AG08396 (cell line): ENCODE data around the gene ZDHHC14.
"Not testable (repeated sequence)": the region's sequence is repeated elsewhere in the genome, so short reads cannot be mapped to it uniquely, and the experiment has no call there.

Source experiments
- DNase-seq: peaks from one replicate; pipeline ENCODE4 v3.0.0; 2012; ENCODE audit warnings: low spot score, mixed read lengths

The ZDHHC14 gene

GRCh38 chr6:157571950-157572349 is 191.0 kb downstream of the ZDHHC14 start:
- DNase-seq = no peak

GRCh38 chr6:157574851-157575424 is 193.9 kb downstream of the ZDHHC14 start:
- DNase-seq = no peak

GRCh38 chr6:157575436-157576145 is 194.6 kb downstream of the ZDHHC14 start:
- DNase-seq = no peak

GRCh38 chr6:157576991-157577390 is 196.0 kb downstream of the ZDHHC14 start:
- DNase-seq = not testable (repeated sequence)

- DNase-seq = not testable (repeated sequence)
Observed at GRCh38 chr6:157578527-157578926, 197.5 kb downstream of the ZDHHC14 start.

GRCh38 chr6:157579467-157580031 is 198.6 kb downstream of the ZDHHC14 start:
- DNase-seq = no peak

GRCh38 chr6:157584036-157584435 is 203.0 kb downstream of the ZDHHC14 start:
- DNase-seq = no peak

GRCh38 chr6:157585274-157586087 is 204.5 kb downstream of the ZDHHC14 start:
- DNase-seq = no peak

GRCh38 chr6:157586088-157586414 is 205.1 kb downstream of the ZDHHC14 start:
- DNase-seq = no peak

- DNase-seq = no peak
Observed at GRCh38 chr6:157586476-157587126, 205.6 kb downstream of the ZDHHC14 start.

GRCh38 chr6:157587127-157587926 is 206.3 kb downstream of the ZDHHC14 start:
- DNase-seq = no peak

GRCh38 chr6:157590654-157591053 is 209.7 kb downstream of the ZDHHC14 start:
- DNase-seq = not testable (repeated sequence)

GRCh38 chr6:157592541-157592940 is 211.6 kb downstream of the ZDHHC14 start:
- DNase-seq = no peak

GRCh38 chr6:157592980-157593379 is 212.0 kb downstream of the ZDHHC14 start:
- DNase-seq = no peak

- DNase-seq = no peak
Observed at GRCh38 chr6:157593596-157593995, 212.6 kb downstream of the ZDHHC14 start.

GRCh38 chr6:157594292-157594691 is 213.3 kb downstream of the ZDHHC14 start:
- DNase-seq = no peak

GRCh38 chr6:157595768-157596167 is 214.8 kb downstream of the ZDHHC14 start:
- no peak for DNase-seq

- no peak for DNase-seq
Observed at GRCh38 chr6:157596461-157596860, 215.5 kb downstream of the ZDHHC14 start.

- peak; percentile 69 for DNase-seq
Observed at GRCh38 chr6:157596886-157597285, 215.9 kb downstream of the ZDHHC14 start.

GRCh38 chr6:157597461-157598312 is 216.7 kb downstream of the ZDHHC14 start:
- peak; percentile 69 for DNase-seq
